ENCODE data around the gene ZIK1.

DNA sequence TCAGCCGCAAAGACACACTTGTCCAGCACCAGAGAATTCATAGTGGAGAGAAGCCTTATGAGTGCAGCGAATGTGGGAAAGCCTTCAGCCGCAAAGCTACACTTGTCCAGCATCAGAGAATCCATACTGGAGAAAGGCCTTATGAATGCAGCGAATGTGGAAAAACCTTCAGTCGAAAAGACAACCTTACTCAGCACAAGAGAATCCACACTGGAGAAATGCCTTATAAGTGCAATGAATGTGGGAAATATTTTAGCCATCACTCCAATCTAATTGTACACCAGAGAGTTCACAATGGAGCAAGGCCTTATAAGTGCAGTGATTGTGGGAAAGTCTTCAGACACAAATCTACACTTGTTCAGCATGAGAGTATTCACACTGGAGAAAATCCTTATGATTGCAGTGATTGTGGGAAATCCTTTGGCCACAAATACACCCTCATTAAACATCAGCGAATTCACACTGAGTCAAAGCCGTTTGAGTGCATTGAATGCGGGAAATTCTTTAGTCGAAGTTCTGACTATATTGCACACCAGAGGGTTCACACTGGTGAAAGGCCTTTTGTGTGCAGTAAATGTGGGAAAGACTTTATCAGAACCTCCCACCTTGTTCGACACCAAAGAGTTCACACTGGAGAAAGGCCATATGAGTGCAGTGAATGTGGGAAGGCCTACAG, 36.9 kb downstream of the ZIK1 start:
- TF ChIP-seq, protein P1, sequence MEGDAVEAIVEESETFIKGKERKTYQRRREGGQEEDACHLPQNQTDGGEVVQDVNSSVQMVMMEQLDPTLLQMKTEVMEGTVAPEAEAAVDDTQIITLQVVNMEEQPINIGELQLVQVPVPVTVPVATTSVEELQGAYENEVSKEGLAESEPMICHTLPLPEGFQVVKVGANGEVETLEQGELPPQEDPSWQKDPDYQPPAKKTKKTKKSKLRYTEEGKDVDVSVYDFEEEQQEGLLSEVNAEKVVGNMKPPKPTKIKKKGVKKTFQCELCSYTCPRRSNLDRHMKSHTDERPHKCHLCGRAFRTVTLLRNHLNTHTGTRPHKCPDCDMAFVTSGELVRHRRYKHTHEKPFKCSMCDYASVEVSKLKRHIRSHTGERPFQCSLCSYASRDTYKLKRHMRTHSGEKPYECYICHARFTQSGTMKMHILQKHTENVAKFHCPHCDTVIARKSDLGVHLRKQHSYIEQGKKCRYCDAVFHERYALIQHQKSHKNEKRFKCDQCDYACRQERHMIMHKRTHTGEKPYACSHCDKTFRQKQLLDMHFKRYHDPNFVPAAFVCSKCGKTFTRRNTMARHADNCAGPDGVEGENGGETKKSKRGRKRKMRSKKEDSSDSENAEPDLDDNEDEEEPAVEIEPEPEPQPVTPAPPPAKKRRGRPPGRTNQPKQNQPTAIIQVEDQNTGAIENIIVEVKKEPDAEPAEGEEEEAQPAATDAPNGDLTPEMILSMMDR (IDR thresholded peaks at IDR 0.05): no peak
- no peak for TF ChIP-seq POLR2A (IDR thresholded peaks at IDR 0.05)
